HEK293 (cell line): ENCODE results near the gene RBMS1.

Experiments
- CTCF ChIA-PET: fragments of 350-600 bp; formaldehyde crosslinking; extraction: SDS; loops from one replicate; lab custom pipeline; 2021; ENCODE audit warnings: antibody characterized with exemption; lab: Yijun Ruan, JAX
- POLR2A ChIA-PET: fragments of 300-600 bp; formaldehyde crosslinking; extraction: SDS; loops from one replicate; lab custom pipeline; 2020; ENCODE audit warnings: antibody characterized with exemption, inconsistent platforms; lab: Yijun Ruan, JAX
- H3K27ac ChIP-seq: fragments of 200-500 bp; sonication (Bioruptor generic); 2 replicates; pipeline ENCODE4 v1.5.1; 2014; ENCODE audit warnings: low read depth, low read length, control low read depth, inconsistent platforms; ENCODE audit errors: extremely low read depth
- H3K36me3 ChIP-seq, 2 experiments: fragments of 200-500 bp in 1 of 2; sonication (Bioruptor generic) in 1 of 2; 1 replicate in 1 of 2; 2 replicates in 1 of 2; pipeline ENCODE4 v1.5.1; 2014 to 2017; ENCODE audit warnings: inconsistent platforms in 2 of 2, low read length in 2 of 2; ENCODE audit not compliant: control insufficient read depth in 2 of 2, insufficient read depth in 1 of 2
- H3K4me1 ChIP-seq: fragments of 200-500 bp; sonication (Bioruptor generic); 2 replicates; pipeline ENCODE4 v1.5.1; 2014; ENCODE audit warnings: mild to moderate bottlenecking, low read length, inconsistent platforms; ENCODE audit not compliant: control insufficient read depth, insufficient read depth
- H3K4me3 ChIP-seq: 2 replicates; pipeline ENCODE4 v1.5.1; 2011; ENCODE audit warnings: low read depth, mild to moderate bottlenecking, control low read depth, low read length, moderate library complexity
- H3K9me3 ChIP-seq: fragments of 200-500 bp; sonication (Bioruptor generic); 2 replicates; pipeline ENCODE4 v1.5.1; 2014; ENCODE audit warnings: low read depth, low read length, inconsistent platforms; ENCODE audit not compliant: control insufficient read depth, insufficient read depth
- ATF2 ChIP-seq: fragments of 450-650 bp; formaldehyde crosslinking; IDR thresholded peaks from 2 replicates; pipeline ENCODE4 v1.5.1; 2016; ENCODE audit warnings: missing biosample characterization, missing genetic modification characterization, low read depth
- HOXC10 ChIP-seq: sonication (generic); formaldehyde crosslinking; IDR thresholded peaks from 2 replicates; pipeline ENCODE4 v1.8.1; 2023; ENCODE audit warnings: mild to moderate bottlenecking, missing genetic modification reagents
- KLF7 ChIP-seq: fragments of 450-650 bp; formaldehyde crosslinking; IDR thresholded peaks from 2 replicates; pipeline ENCODE4 v1.5.1; 2016; ENCODE audit warnings: missing biosample characterization, missing genetic modification characterization, borderline replicate concordance
- MEIS1 ChIP-seq: sonication (generic); formaldehyde crosslinking; IDR thresholded peaks from 2 replicates; pipeline ENCODE4 v1.8.1; 2022; ENCODE audit warnings: missing genetic modification reagents, mild to moderate bottlenecking, borderline replicate concordance
- PRDM1 ChIP-seq: fragments of 450-650 bp; formaldehyde crosslinking; IDR thresholded peaks from 2 replicates; pipeline ENCODE4; 2016; ENCODE audit warnings: missing biosample characterization, missing genetic modification characterization
- REPIN1 ChIP-seq: fragments of 450-650 bp; formaldehyde crosslinking; IDR thresholded peaks from 2 replicates; pipeline ENCODE4 v1.5.1; 2017; ENCODE audit warnings: missing biosample characterization, missing genetic modification characterization, low read depth
- SP2 ChIP-seq: fragments of 450-650 bp; formaldehyde crosslinking; IDR thresholded peaks from 2 replicates; pipeline ENCODE4 v1.5.1; 2016; ENCODE audit warnings: missing biosample characterization, missing genetic modification characterization
- SP3 ChIP-seq: fragments of 450-650 bp; formaldehyde crosslinking; IDR thresholded peaks from 2 replicates; pipeline ENCODE4 v1.5.1; 2016; ENCODE audit warnings: missing biosample characterization, missing genetic modification characterization
- TCF7L2 ChIP-seq: IDR thresholded peaks from 2 replicates; pipeline ENCODE4 v1.6.1; 2011; ENCODE audit warnings: low read depth, mild to moderate bottlenecking, inconsistent platforms, low read length, moderate library complexity, borderline replicate concordance
- YY2 ChIP-seq: fragments of 450-650 bp; formaldehyde crosslinking; IDR thresholded peaks from 2 replicates; pipeline ENCODE4 v1.5.1; 2016; ENCODE audit warnings: missing biosample characterization, missing genetic modification characterization
- ZNF112 ChIP-seq: fragments of 450-650 bp; formaldehyde crosslinking; IDR thresholded peaks from 2 replicates; pipeline ENCODE4 v1.5.0; 2017; ENCODE audit warnings: missing biosample characterization, missing genetic modification characterization
- ZNF155 ChIP-seq: fragments of 450-650 bp; formaldehyde crosslinking; IDR thresholded peaks from 2 replicates; pipeline ENCODE4 v1.5.1; 2016; ENCODE audit warnings: missing biosample characterization, missing genetic modification characterization
- ZNF157 ChIP-seq: fragments of 450-650 bp; formaldehyde crosslinking; IDR thresholded peaks from 2 replicates; pipeline ENCODE4 v1.5.1; 2016; ENCODE audit warnings: missing biosample characterization, missing genetic modification characterization
- ZNF2 ChIP-seq: fragments of 450-650 bp; formaldehyde crosslinking; IDR thresholded peaks from 2 replicates; pipeline ENCODE4 v1.5.1; 2016; ENCODE audit warnings: missing biosample characterization, missing genetic modification characterization
- ZNF266 ChIP-seq: fragments of 450-650 bp; formaldehyde crosslinking; IDR thresholded peaks from 2 replicates; pipeline ENCODE4 v1.5.1; 2016; ENCODE audit warnings: missing biosample characterization, missing genetic modification characterization, low read depth
- ZNF274 ChIP-seq, 2 experiments: fragments of 200-500 bp in 1 of 2; fragments of 450-650 bp in 1 of 2; sonication (Bioruptor generic) in 1 of 2; formaldehyde crosslinking in 1 of 2; IDR thresholded peaks; 2 replicates each; pipeline versions ENCODE4 v1.5.1 to v1.6.1; 2014 to 2016; ENCODE audit warnings: borderline replicate concordance in 1 of 2, inconsistent platforms in 1 of 2, low read length in 1 of 2, missing biosample characterization in 1 of 2, missing genetic modification characterization in 1 of 2
- ZNF433 ChIP-seq: fragments of 450-650 bp; formaldehyde crosslinking; IDR thresholded peaks from 2 replicates; pipeline ENCODE4 v1.5.1; 2016; ENCODE audit warnings: missing biosample characterization, missing genetic modification characterization, low read depth
- ZNF513 ChIP-seq: fragments of 450-650 bp; IDR thresholded peaks from 2 replicates; pipeline ENCODE4 v1.5.1; 2018; ENCODE audit warnings: missing biosample characterization, missing genetic modification characterization
- ZNF529 ChIP-seq: fragments of 450-650 bp; formaldehyde crosslinking; IDR thresholded peaks from 2 replicates; pipeline ENCODE4 v1.5.1; 2017; ENCODE audit warnings: missing genetic modification characterization, missing biosample characterization; ENCODE audit not compliant: insufficient replicate concordance
- ZNF530 ChIP-seq: fragments of 450-650 bp; formaldehyde crosslinking; IDR thresholded peaks from 2 replicates; pipeline ENCODE4 v1.5.1; 2016; ENCODE audit warnings: low read depth, missing biosample characterization, missing genetic modification characterization
- ZNF621 ChIP-seq: fragments of 450-650 bp; formaldehyde crosslinking; IDR thresholded peaks from 2 replicates; pipeline ENCODE4 v1.5.1; 2017; ENCODE audit warnings: missing biosample characterization, missing genetic modification characterization
- ZNF639 ChIP-seq: fragments of 450-650 bp; formaldehyde crosslinking; IDR thresholded peaks from 2 replicates; pipeline ENCODE4 v1.5.1; 2016; ENCODE audit warnings: missing biosample characterization, missing genetic modification characterization
- ZNF670 ChIP-seq: fragments of 450-650 bp; formaldehyde crosslinking; IDR thresholded peaks from 2 replicates; pipeline ENCODE4 v1.5.1; 2016; ENCODE audit warnings: missing biosample characterization, missing genetic modification characterization, low read depth

The RBMS1 gene

GRCh38 chr2:160309585-160309984 lies 184.0 kb downstream of the RBMS1 start (continued):
- TF ChIP-seq ZNF274 (IDR thresholded peaks at IDR 0.05; ENCODE audit: low read length), result no peak
- no peak for TF ChIP-seq ZNF274 (tag by site-specific recombination; IDR thresholded peaks at IDR 0.05; ENCODE audit: borderline replicate concordance)
- no peak for TF ChIP-seq ZNF157 (tag by site-specific recombination)
- no peak for TF ChIP-seq MEIS1 (CRISPR knock-in tag)
- no peak for TF ChIP-seq YY2 (tag by site-specific recombination)
- no peak for TF ChIP-seq ATF2 (tag by site-specific recombination)
- TF ChIP-seq ZNF530 (tag by site-specific recombination), result no peak
- TF ChIP-seq ZNF266, result no peak
- TF ChIP-seq PRDM1 (tag by site-specific recombination), result no peak
- no peak for TF ChIP-seq ZNF529
- TF ChIP-seq ZNF513 (tag by site-specific recombination), result no peak

DNA sequence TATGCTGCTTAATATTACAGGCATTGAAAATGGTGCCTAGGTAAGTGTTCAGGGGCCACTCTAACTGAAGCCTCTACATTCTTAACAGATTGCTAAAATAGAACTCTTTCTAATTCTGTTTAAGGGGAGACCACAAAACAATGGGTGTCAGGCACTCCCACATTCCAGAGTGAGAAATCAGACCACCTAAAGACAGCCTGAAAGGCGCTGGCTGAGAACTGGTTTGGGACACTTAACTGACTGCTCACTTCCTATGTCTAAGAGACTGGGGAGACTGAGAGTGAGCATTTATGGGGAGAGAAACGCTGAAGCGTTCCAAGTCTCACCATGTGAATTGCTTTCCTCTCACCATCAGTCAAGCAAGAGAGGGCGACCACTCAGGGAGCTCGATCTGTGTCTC lies 184.7 kb downstream of the RBMS1 start:
- ChIA-PET POLR2A (no interaction called here), CTCF (interaction anchor here (0.6 kb wide), 1 partner anchor 76 kb away, joined by 4 read pairs; no protein-coding TSS in a partner anchor)
- H3K4me1 ChIP-seq, result no peaks in the 10 kb centered on the region
- TF ChIP-seq ZNF433, result no peak
- TF ChIP-seq ZNF155 (tag by site-specific recombination), result no peak
- no peak for TF ChIP-seq TCF7L2
- no peak for TF ChIP-seq YY2 (tag by site-specific recombination)
- TF ChIP-seq SP2 (tag by site-specific recombination), result no peak
- TF ChIP-seq ZNF639 (tag by site-specific recombination), result no peak
- no peak for TF ChIP-seq ZNF112 (tag by site-specific recombination)
- TF ChIP-seq KLF7 (tag by site-specific recombination), result no peak
- TF ChIP-seq ZNF670, result no peak
- no peak for TF ChIP-seq REPIN1
- TF ChIP-seq ZNF2 (tag by site-specific recombination), result no peak
- TF ChIP-seq ZNF621 (tag by site-specific recombination), result no peak
- TF ChIP-seq SP3 (tag by site-specific recombination), result no peak
- peaks cover 0 to 8% of the 10 kb centered on the region in 2 experiments; a peak in 2 of 3 replicates for H3K36me3 ChIP-seq
- H3K9me3 ChIP-seq, result no peaks in the 10 kb centered on the region
- H3K27ac ChIP-seq, result no peak overlapping the region
- H3K4me3 ChIP-seq, result no peak overlapping the region

DNA sequence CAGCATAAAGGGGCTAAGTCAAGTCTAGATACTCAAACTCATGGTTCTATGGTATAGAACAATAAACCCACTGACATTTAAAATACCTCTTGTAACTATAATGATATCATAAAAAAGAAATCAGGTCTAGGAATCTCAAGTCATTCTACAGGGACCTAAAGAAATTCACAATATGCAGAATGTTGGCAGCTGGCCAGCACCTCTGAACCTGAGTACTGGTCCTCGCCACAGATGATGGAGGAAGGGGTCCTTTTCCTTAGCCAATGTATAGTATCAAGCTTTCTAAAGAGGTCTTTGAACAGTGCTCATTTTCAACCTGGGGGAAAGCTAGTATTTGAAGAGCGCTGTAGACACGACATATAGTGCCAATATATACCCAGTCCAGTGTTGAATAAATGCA lies 185.1 kb downstream of the RBMS1 start:
- POLR2A ChIA-PET, result no interaction called here

More for the DNA sequence above, 185.1 kb downstream of the RBMS1 start:
- Histone ChIP-seq H3K27ac (no peak overlapping the region), H3K4me3 (no peak overlapping the region), H3K4me1 (no peaks in the 10 kb centered on the region), H3K9me3 (no peaks in the 10 kb centered on the region), H3K36me3 (peaks cover 0 to 10% of the 10 kb centered on the region in 2 experiments; a peak in 2 of 3 replicates)
- CTCF ChIA-PET, result no interaction called here
- TF ChIP-seq SP2 (tag by site-specific recombination) (no peak), HOXC10 (CRISPR knock-in tag) (no peak)
